HG03442 (cell line): ENCODE measurements around the gene GRIN2A.

Experiments
- ATAC-seq: cut with Tn5 transposase; IDR thresholded peaks from one replicate; pipeline ENCODE4 v1.9.1; 2021; ENCODE audit warnings: mild to moderate bottlenecking, moderate library complexity; ENCODE audit not compliant: unreplicated experiment

GRIN2A gene

DNA sequence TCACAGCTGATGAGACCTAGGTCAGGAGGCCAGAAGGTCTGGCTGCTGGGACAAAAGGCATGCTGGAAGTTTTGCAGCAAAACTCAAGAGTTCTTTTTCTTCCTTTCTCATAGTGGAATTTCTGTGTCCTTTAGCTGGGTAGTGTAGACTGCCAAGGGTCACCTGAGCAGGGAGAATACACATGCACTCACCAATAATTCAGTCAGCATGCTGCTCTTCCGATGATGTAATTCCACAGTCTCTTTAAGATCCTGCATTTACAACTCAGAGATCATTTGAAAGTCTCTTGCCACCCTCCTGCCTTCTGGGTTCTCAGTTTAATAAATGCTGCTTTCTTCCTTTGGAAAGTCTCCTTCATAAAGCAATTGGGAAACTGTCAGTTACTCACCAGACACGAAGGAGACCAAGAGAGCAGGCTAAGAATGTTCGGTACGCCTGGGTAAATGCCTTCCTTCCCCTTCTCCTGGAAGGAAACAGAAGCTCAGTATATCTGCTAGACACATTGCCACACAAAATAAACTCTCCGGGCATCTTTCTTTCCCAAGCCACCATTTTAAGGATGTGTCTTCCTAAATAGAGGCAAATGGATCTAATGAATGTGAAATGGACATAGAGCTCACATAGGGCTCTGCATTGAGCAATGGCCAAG, 473.1 kb downstream of the GRIN2A start:
- no peak for ATAC-seq

DNA sequence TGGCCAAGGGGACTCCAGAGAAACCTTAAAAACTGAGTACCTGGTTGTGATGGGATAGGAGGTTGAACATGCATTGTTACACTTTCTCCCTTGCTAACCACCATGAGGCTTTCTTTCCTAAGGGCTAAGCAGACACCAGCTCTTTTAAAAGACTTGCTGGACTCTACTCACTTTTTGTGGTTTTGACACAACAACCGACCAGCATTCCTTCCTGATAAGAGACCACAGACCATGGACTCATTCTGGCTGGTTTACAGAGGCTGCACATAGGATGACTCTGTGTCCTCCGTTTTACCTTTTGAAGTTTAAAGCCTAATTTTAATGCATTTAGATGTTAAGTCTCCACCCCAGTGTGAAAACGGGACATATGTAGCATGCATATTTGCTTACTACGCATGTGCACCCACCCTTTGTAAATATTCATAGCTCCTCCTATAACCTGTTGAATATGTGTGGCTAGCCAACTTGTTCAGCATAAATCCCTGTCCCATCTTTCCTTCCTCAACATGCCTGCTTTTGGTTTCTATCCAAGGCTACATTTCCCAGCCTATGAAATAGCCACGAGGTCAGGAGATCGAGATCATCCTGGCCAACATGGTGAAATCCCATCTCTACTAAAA, 475.9 kb downstream of the GRIN2A start:
- ATAC-seq, result no peak

DNA sequence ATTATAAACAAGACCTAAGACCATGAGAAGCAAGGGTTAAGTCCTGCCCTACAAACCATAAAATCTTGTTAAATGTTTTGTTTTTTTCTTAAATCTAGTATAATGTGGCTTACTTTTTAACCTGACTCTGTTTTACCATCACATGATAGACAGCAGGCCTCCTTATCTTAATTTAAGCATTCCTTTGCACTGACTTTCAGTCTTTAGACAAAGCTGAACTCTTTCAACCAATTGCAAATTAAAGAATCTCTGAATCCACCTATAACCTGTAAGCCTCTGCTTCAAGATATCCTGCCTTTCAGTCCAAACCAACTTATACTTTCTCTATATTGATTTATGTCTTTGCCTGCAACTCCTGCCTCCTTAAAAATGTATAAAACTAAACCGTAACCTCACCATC, 478.5 kb downstream of the GRIN2A start:
- ATAC-seq, result no peak
